ENCODE measurements around the gene RWDD3. TPM values are rescaled to one million over a fixed set of nuclear protein-coding genes. Genes with fewer than 3 reads are reported as not detected.

Gene RWDD3
- 23.1 to 25.3 TPM (median 24.7 TPM) in 3 replicates for total RNA-seq

GRCh38 chr1:95233737-95234500 lies at the start of gene RWDD3:
Gene RWDD3, plus strand, starts transcription at chr1:95234210. Its CDS starts 21 bp downstream, at chr1:95234231.
- peaks cover 59% of the 10 kb centered on the region for H3K4me1 Mint-ChIP-seq
- H3K36me3 Mint-ChIP-seq, result peaks cover 2% of the 10 kb centered on the region
- peak; percentile 86 to 96 for DNase-seq (ENCODE audit: low spot score in 2 of 2, unreplicated experiment in 2 of 2)
- H3K27ac Mint-ChIP-seq, result peak within 1 kb of the TSS; percentile 94
- H3K9me3 Mint-ChIP-seq, result no peaks in the 10 kb centered on the region
- TF ChIP-seq, protein P1, sequence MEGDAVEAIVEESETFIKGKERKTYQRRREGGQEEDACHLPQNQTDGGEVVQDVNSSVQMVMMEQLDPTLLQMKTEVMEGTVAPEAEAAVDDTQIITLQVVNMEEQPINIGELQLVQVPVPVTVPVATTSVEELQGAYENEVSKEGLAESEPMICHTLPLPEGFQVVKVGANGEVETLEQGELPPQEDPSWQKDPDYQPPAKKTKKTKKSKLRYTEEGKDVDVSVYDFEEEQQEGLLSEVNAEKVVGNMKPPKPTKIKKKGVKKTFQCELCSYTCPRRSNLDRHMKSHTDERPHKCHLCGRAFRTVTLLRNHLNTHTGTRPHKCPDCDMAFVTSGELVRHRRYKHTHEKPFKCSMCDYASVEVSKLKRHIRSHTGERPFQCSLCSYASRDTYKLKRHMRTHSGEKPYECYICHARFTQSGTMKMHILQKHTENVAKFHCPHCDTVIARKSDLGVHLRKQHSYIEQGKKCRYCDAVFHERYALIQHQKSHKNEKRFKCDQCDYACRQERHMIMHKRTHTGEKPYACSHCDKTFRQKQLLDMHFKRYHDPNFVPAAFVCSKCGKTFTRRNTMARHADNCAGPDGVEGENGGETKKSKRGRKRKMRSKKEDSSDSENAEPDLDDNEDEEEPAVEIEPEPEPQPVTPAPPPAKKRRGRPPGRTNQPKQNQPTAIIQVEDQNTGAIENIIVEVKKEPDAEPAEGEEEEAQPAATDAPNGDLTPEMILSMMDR (IDR thresholded peaks at IDR 0.05; ENCODE audit: unreplicated experiment), result peak; percentile 77
- no peaks in the 10 kb centered on the region for H3K27me3 Mint-ChIP-seq (ENCODE audit: low read depth)
- H3K4me3 Mint-ChIP-seq, result peak within 1 kb of the TSS; percentile 87

DNA sequence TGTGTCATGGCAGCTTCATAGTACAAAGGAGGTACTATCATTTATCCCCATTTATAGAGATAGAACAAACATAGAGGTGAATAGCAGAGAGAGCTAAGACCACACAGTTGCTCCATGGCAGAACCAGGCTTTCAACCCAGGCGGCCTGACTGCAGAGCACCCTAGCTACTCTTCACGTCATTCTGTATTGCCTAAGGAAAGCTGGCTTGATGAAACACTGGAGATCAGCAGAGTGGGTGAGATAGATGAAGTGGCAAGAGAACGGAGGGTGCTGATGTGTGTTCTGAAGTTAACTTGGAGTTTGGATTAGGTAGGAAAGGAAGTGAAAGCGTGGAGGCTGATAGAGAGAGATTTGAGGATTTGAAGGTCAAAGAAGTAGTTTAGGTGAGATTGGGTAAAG lies 47.9 kb upstream of the RWDD3 start:
- TF ChIP-seq, protein P1 (IDR thresholded peaks at IDR 0.05; ENCODE audit: unreplicated experiment), result no peak
- H3K9me3 Mint-ChIP-seq, result peaks cover 7% of the 10 kb centered on the region
- DNase-seq (ENCODE audit: low spot score in 2 of 2, unreplicated experiment in 2 of 2), result no peak
- H3K4me3 Mint-ChIP-seq, result no peak overlapping the region
- H3K4me1 Mint-ChIP-seq, result no peaks in the 10 kb centered on the region
- peaks cover 5% of the 10 kb centered on the region for H3K36me3 Mint-ChIP-seq
- no peak overlapping the region for H3K27ac Mint-ChIP-seq
- H3K27me3 Mint-ChIP-seq (ENCODE audit: low read depth), result no peaks in the 10 kb centered on the region

DNA sequence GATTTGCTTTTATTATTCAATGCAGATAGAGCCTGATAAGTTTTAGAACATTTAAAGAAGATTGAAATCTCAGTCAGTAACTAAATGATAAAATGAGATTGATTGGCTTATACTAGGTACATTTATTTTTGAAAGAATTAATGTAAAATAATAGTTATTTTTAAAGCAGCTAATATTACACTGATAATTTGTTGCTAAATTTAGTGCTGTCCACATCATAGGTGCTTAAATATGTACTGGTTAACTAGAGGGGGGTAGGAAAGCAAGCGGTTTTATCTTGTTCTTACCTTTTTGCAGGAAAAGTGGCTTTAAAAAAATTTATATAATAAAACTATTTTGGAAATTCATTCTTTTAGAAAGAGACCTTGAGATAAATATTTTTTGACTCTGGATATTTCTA lies 40.4 kb upstream of the RWDD3 start:
- no peak for DNase-seq (ENCODE audit: low spot score in 2 of 2, unreplicated experiment in 2 of 2)
- H3K27ac Mint-ChIP-seq, result no peak overlapping the region
- H3K4me3 Mint-ChIP-seq, result no peak overlapping the region
- H3K9me3 Mint-ChIP-seq, result peaks cover 7% of the 10 kb centered on the region
- TF ChIP-seq, protein P1 (IDR thresholded peaks at IDR 0.05; ENCODE audit: unreplicated experiment), result no peak
- peaks cover 7% of the 10 kb centered on the region for H3K4me1 Mint-ChIP-seq
- no peaks in the 10 kb centered on the region for H3K36me3 Mint-ChIP-seq
- no peaks in the 10 kb centered on the region for H3K27me3 Mint-ChIP-seq (ENCODE audit: low read depth)

DNA sequence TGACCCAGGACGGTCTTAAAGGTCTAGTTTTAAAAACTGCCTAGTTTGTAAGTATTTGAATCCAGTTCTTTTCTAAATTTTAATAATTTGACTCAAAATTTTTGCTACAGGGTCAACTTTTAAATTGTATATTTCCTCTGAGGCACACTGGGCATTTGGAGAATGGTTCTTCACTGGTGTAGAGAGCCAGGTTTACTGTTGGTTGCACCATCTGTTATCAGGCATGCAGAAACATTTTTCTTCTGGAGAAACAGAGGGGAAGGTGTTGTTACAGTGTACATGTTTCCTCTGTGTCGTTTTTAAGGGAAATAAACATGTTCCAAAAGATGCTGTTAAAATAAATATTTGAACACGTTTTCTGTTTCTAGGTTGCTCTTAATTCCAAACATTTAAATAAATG lies 39.0 kb upstream of the RWDD3 start:
- Mint-ChIP-seq H3K27me3 (ENCODE audit: low read depth) (no peaks in the 10 kb centered on the region), H3K36me3 (no peaks in the 10 kb centered on the region), H3K27ac (no peak overlapping the region), H3K4me3 (no peak overlapping the region), H3K4me1 (peaks cover 7% of the 10 kb centered on the region), H3K9me3 (no peaks in the 10 kb centered on the region)
- TF ChIP-seq, protein P1 (IDR thresholded peaks at IDR 0.05; ENCODE audit: unreplicated experiment), result no peak
- no peak for DNase-seq (ENCODE audit: low spot score in 2 of 2, unreplicated experiment in 2 of 2)

DNA sequence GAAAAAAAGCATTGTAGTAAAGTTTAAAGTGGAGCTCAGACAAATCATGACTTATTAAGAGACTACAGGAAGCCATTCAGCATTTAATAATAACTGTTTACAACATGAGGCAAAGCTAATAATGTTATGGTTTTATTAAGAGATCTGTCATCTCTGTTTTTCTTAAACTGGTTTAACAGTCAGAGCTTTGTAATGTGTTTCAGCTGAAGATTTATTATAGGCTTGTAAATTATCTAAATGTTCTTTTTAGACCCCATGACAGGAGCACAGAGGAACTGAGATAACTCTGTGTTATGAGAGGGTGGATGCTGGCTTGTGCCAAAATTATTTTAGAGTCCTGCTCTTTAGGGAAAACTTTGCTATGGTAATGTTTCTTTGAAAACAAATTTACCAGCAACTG lies 38.0 kb upstream of the RWDD3 start:
- Mint-ChIP-seq H3K4me3 (no peak overlapping the region), H3K27me3 (ENCODE audit: low read depth) (no peaks in the 10 kb centered on the region), H3K4me1 (peaks cover 7% of the 10 kb centered on the region), H3K27ac (no peak overlapping the region), H3K36me3 (no peaks in the 10 kb centered on the region), H3K9me3 (no peaks in the 10 kb centered on the region)
- TF ChIP-seq, protein P1 (IDR thresholded peaks at IDR 0.05; ENCODE audit: unreplicated experiment), result no peak
- DNase-seq (ENCODE audit: low spot score in 2 of 2, unreplicated experiment in 2 of 2), result no peak
